CD4-positive, alpha-beta T cell treated with Interleukin-1 beta for 1 hour (primary cell): ENCODE results near the gene RPRD1B.
"Not testable (repeated sequence)": the region's sequence is repeated elsewhere in the genome, so short reads cannot be mapped to it uniquely, and the experiment has no call there.

Experiments
- DNase-seq, 2 donors: peaks; one replicate each; pipeline ENCODE4 v3.0.0-alpha.2; 2020 to 2022

The RPRD1B gene

DNA sequence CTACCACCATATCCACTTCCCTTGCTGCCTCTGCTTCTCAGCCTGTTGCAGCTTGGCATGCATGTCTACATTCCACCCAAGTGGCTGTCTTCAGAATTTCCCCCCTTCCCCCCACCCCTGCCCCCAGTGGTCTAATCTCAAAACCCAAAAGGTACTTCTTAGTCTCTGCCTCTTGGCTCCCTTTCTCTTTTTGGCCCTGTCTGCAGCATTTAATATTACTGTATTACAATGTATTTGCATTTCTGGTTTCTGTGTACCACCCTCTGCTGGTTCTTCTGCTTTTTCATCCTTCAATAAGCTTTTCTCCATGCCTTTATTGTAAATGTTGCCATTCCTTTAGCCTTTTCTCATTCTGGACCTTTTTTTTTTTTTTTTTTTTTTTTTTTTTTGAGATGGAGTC is 43.0 kb downstream of the RPRD1B start:
- no peak for DNase-seq

DNA sequence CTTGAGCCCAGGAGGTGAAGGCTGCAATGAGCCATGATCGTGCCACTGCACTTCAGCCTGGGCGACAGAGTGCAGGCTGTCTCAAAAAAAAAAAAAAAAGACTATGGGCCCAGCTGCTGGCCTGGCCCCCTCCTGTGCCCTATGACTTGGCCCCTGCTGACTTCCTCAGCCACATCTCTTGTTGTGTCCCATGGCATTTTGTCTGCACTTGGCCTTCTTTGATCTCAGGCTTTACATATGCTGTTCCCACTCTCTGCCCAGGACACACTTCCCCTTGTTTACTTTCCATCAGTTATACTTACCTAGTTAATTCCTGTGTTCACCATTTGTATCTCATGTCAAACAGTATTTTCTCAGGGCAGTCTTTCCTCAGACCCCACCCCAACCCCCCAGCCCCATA is 44.5 kb downstream of the RPRD1B start:
- DNase-seq: no peak

DNA sequence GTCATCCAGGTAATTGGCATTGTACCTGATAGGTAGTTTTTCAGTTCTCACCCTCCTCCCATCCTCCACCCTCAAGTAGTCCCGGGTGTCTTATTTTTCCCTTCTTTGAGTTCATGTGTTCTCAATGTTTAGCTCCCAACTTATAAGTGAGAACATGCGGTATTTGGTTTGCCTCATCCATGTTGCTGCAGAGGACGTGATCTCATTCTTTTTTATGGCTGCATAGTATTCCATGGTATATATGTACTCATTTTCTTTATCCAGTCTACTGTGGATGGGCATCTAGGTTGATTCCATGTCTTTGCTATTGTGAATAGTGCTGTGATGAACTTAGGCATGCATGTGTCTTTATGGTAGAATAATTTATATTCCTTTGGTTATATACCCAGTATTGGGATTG is 45.8 kb downstream of the RPRD1B start:
- DNase-seq: no peak

DNA sequence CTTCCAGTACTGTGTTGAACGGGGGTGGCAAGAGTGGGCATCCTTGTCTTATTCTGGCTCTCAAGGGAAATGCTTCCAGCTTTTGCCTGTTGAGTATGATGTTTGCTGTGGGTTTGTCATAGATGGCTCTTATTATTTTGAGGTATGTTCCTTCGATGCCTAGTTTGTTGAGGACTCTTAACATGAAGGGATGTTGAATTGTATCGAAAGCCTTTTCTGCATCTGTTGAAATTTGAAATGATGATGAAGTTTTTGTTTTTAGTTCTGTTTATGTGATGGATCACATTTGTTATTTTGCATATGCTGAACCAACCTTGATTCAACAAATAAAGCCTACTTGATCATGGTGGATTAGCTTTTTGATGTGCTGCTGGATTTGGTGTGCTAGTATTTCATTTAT is 48.0 kb downstream of the RPRD1B start:
- no peak for DNase-seq

DNA sequence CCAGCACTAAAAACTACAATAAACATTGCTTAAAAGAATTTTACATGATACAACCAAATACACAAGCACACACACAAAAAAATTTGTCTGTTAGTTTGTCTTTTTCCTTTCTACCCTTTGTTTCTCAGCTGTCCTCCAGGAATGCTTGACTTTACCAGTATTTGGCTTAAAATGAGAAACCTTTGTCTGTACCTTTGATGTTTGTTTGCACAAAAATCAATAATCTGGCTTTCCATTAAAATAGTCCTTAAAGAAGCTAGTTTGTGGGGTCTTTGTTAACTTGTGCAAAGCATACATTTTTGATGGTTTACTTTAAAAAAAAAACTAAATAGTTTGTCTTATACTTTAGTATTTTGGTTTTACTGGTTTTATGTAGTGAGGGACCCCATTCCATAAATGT is 49.3 kb downstream of the RPRD1B start:
- DNase-seq: no peak

DNA sequence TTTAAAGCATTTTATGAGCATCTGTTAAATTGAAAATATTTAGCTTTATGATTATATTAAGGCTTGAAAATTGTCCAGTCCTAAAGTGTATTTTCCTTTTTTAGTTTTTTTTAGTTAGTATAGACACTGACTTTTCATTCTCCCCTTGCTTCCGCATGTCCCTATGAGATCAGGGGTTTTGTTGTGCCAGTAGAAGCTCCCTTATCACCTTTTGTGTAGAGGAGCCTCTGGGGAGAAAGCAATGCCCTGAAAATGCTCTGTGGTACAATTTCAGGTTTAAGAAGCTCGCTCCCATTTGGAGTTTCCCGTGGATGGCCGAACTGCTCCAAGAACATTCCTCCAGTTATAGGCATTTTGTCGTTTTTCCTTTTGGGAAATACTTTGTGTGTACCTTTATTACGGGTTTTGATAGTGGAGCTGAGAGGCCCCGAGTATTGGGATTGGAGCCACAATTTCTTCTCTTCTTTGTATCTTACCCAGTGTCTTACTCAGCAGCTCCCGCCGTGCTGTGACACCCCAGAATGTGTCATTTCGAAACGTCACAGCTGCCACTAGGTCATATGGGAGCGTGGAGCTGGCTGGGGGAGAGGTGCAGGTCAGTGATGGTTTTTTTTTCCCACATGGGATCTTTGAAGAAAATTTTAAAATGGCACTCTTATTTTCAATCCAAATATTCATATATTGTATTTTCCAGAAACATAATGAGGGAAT is 49.9 kb downstream of the RPRD1B start:
- DNase-seq: no peak

DNA sequence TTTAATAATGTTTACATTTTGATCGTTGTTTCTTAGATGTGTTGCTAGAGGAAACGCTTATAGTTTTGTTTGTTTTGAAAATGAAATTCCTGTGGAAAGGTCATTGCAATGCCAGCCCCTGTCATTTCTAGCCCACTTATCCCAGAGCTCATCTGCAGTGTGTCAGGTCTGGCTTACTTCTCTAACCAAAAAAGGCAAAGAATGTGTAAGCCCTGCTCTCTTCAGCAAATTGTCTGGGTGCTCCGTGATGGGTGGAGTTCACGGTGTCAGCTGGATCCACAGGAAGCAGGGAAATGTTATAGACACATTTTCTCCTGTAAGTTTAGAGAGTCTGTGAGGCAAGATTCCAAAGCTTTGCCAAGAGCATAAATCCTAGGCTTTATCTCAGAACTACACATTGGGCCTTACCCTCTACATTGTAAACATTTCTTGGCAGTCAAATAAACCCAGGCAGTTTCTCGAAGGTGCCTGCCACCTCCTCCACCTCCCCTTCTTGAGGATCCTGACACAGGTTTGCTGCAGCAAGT is 50.9 kb downstream of the RPRD1B start:
- DNase-seq: no peak

DNA sequence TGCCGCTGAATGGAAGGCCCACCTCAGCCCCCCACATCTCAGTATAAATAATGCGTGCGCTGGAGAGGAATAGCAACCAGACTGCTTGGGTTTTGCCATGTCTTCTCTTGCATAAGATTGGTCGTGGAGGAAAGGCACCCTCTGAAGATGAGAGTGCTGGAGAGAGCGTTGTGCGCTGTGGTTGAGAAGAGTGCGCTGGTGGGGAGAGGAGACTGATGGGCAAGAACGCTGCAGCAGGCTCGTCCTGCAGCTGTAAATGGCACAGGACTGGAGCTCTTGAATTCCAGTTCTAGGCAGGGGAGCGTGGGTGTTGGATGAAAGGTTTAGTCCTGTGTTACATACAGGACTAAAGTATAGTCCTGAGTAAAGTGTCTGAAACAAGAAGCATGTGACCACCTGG is 51.5 kb downstream of the RPRD1B start:
- DNase-seq: no peak

DNA sequence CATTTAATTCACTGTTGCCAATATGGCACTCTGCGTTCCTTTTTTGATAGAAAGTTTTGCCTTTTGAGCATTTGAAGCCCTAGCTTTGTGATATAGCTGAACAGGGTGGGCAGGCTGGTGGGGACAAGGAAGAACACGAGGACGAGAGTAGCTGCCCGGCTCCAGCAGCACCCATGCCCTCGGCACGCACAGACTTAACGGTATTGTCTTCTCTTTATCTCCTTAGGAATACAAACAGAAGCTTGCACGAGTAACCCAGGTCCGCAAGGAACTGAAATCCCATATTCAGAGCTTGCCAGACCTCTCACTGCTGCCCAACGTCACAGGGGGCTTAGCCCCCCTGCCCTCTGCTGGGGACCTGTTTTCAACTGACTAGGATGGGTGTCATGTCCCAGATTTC is 56.0 kb downstream of the RPRD1B start:
- DNase-seq: no peak

DNA sequence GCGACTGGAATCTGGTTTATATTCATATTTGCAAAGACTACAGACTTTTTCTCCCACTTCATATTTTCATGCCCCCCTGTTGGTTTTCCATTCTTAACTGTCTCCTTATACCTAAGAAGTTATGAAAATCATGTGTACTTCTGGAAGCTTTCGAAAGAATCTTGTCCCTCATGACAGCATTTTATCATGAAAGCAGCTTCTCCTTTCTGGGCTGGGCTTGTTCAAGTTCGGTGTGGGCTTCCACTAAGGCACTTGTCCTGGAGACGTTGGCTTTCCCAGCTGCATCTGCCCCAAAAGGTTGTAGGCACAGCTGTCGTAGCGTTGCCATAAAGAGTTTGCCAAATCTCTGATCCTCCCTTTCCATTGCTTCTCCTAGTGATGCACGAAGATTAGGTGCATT is 56.5 kb downstream of the RPRD1B start:
- DNase-seq: no peak

DNA sequence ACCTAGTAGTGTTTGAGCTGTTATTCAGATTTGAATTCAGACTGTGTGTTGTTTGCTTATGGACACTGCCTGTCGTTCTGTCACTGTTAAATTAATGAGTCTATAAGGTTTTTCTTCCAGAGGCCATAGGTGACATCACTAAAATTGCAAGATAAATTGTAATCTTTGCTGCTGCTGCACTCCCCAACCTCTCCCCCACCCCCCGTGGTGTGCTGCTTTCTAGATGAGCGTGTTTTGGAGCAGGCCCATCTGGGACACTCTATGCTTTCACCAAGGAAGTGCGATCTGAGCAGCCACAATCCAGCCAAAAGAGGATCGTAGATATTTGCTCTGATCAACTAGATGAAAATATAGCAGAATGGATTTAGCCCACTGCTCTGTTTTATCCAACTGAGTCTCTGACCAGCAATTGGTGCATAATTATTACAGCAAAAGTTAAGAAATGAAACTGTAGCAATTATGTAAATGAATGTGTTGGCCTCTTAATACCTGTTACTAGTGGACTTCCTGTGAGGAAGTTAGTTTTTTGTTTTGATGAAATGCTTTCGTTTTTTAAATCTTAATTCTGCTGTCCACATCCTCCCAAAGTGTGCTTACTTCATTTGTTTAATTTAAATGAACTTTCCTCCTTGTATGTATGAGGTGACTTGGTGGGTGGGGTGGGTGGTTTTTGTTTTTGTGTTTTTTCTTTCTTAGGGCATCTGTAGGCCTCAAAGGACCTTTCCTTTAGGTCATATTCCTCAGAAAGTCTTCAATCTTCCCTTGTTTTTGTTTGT is 58.1 kb downstream of the RPRD1B start:
- peak in 1 of 2 donors; percentile 17 for DNase-seq

DNA sequence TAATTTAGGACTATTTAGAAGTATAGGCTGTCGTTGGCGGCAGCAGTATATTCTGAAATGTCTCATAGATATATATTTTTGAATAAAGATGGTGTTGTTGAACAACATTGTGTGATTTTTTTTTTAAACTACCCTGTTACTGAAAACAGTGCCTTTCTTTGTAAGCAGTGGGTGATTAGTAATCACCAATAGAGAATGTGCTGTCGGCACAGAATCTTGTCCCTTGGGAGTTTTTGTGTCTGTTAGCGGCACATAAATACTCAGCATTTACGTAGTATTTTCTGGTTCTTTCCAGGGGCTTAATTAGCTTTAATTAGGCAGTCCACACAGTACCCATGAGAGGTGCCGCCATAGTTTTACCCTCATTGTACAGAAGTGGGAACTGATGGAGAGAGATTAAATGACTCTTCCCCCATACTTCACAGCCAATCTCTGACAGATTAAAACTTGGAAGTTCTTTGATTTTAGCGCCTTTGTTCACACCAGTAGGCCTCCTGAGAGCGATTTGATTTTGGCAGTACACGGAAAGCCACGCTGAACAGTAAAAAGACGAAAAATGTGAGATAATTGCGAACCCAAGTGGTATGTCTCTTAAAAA is 58.8 kb downstream of the RPRD1B start:
- no peak for DNase-seq

DNA sequence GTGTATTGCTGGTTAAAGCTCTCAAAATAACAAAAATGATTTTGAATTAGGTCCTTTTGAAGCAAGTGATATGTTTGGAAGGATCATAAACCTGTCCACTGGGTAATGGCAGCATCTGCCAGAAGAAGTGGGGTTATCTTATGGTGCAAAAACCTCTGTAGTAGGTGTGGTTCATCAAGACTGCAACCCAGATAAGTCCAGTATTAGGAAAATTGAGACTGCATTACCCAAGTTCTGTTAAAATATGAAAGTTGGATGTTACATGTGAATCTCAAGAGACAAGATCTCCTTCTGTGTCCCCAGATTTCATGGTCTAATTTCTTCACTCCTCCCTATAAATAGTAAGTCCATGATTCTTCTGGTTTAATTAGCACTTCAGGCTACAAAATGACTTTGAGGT is 59.4 kb downstream of the RPRD1B start:
- no peak for DNase-seq

DNA sequence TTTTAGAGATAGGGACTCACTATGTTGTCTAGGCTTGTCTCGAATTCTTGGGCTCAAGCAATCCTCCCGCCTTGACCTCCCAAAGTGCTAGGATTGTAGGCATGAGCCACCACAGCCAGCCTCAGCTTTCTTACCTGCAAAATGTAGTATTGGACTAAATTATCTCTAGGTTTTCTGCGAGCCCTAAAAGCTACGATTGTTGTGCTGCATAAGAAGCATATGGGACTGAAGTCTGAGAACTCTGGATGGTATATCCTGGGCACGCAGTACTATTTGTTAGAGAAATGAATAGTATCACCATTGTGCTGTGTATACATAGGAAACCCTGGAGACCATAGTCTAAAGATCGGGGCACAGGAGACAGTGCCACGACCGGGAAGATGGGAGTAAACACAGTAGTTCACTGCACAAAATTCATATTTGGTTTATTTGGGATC is 60.1 kb downstream of the RPRD1B start:
- no peak for DNase-seq

DNA sequence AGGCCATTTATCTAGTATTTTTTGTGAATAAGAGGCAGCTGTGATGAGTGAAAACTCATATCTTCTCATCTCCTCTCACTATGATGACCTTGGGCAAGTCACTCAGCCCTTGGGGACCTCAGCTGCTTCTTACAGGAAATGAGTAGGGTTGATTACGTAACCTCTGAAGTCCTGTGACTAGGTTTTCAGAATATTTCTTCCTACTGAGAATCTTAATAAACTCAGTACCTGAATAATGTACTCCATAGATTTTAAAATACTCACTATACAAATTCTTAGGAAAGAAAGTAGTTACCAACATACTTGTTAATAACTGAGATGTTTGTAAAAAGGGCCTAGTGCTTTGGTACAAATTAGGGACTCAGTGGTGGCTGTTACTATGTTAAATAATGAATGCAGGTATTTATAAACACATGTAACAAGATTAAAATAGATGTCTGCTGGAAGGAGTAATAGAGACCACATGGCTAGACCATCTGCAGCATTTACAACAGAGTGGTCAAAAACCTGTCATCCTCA is 60.9 kb downstream of the RPRD1B start:
- peak; percentile 53 to 72 for DNase-seq

DNA sequence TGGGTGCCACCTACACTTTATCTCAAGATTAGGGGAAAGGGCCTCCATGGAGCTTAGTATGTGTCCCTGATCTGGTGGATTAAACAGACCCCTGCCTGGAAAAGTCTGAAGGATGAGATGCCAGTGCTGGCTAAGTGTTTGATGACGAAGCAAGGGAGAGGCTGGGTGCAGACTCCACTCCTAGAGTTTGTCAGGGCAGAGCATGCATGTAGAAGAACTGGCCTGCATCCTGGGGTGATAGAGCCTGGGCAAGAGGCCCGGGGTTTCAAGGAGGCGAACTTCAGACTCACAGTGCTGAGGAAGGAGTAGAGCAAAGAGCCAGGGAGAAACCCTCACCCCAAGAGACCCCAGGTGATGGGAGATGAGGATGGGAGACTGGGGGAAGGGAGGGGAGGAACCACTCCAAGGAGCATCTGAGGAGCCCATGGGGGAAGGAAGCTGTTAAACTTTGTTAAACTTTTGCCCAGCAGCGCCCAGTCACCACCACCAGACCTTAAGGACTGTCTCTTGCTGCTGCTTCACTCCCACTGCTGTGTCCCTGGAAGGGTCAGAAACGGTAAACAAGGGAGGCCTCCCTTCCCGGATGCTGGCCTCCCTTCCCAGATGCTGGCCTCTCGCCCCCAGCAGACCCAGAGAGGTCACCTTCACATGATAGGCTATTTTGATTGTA is 61.6 kb downstream of the RPRD1B start:
- peak in 1 of 2 donors; percentile 6 for DNase-seq

DNA sequence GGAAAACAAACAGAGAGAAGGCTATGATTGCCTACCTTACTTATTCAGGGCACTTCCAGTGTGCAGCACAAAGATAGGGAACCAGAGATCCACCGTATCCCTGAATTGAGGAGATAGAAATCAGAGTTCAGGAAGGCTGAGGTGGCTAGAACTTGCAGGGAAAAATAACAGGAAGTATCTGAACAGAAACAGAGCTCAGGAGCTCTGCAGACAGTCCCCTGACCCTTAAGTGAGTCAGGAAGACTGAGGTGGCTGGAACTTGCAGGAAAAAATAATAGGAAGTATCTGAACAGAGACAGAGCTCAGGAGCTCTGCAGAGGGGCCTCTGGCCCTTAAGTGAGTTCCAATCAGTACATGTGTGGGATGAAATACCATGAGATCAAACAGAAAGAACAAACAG is 65.4 kb downstream of the RPRD1B start:
- DNase-seq: no peak

DNA sequence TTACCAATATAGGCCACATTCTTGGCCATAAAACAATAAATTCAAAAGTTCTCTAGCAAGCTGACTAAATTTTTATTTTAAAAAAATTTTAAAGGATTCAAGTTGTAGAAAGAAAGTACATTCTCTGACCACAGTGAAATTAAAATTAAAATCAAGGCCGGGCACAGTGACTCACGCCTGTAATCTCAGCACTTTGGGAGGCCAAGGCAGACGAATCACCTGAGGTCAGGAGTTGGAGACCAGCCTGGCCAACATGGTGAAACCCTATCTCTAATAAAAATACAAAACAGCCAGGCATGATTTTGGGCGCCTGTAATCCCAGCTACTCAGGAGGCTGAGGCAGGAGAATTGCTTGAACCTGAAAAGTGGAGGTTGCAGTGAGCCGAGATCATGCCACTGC is 68.7 kb downstream of the RPRD1B start:
- not testable (repeated sequence) for DNase-seq

DNA sequence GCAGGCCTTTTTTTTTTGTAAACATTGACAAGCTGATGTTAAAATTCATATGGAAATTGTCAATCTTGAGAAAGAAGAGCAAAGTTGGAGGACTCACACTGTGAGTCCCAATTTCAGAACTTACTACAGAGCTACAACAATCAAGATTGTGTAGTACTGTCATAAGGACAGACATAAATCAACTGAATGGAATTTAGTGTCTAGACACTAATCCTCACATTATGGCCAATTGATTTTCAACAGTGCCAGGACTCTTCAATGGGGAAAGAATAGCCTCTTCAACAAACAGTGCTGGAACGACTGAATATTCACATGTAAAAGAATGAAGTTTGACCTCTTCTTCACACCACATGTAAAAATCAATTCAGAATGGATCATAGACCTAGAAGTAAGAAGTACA is 70.7 kb downstream of the RPRD1B start:
- no peak for DNase-seq

DNA sequence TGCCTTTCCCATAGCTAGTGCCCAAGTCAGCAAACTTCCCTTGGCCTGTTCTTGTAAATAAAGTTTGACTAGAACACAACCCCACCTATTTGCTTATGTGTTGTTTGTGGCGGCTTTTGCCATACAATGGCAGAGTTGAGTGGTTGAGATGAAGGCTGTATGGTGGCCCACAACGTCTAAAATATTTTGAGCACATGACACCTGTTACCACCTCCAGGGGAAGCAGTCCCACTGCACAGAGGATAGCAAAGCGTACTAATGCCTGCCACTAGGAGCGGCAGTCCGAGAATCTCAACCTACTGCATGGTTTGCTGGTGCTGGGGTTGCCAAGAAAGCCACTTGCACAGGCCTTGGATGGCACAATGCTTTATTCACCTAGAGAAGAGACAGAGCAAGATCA is 72.9 kb downstream of the RPRD1B start:
- DNase-seq: no peak

DNA sequence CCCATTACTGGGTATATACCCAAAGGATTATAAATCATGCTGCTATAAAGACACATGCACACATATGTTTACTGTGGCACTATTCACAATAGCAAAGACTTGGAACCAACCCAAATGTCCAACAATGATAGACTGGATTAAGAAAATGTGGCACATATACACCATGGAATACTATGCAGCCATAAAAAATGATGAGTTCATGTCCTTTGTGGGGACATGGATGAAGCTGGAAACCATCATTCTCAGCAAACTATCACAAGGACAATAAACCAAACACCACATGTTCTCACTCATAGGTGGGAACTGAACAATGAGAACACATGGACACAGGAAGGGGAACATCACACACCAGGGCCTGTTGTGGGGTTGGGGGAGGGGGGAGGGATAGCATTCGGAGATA is 73.8 kb downstream of the RPRD1B start:
- DNase-seq: not testable (repeated sequence)

DNA sequence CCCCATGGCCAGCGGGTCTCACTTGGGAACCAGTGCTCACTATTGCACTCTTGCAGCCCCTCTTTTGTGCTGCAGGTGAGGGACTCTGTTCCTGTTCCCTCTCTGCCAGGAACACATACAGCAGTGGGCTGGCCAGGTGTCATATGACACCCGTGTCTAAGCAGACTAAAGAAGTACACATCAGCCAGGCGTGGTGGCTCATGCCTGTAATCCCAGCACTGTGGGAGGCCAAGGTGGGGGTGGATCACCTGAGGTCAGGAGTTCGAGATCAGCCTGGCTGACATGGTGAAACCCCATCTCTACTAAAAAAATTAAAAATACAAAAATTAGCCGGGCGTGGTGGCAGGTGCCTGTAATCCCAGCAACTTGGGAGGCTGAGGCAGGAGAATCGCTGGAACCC is 74.4 kb downstream of the RPRD1B start:
- not testable (repeated sequence) for DNase-seq

DNA sequence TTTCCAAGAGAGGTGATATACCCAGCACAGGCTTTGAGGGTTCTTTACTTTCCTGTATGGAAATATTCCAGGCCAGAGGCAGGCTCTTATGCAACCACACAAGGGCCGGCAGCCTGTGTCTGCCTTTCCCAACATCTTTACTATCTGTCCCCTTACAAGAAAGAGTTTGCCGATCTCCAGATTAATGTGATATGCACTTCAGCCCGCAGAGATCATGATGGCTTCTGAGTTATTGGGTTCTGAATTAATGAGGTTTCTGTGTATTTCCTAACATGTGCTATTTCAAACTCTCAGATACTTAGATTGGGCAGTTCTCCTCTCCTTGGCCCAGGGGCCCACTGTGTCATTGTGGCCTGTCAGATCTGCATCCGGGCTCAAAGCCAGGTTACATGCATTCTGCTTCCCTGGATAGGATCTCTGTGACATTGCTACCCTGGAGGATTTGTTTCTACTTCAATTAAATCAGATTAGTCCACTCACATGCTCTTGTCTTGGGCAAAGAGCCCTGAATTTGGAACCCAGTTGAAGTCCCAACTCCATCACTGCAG is 75.0 kb downstream of the RPRD1B start:
- no peak for DNase-seq
